ENCODE results near the gene CPLX1.
"Not testable (repeated sequence)": the region's sequence is repeated elsewhere in the genome, so short reads cannot be mapped to it uniquely, and the experiment has no call there.

The CPLX1 gene

DNA sequence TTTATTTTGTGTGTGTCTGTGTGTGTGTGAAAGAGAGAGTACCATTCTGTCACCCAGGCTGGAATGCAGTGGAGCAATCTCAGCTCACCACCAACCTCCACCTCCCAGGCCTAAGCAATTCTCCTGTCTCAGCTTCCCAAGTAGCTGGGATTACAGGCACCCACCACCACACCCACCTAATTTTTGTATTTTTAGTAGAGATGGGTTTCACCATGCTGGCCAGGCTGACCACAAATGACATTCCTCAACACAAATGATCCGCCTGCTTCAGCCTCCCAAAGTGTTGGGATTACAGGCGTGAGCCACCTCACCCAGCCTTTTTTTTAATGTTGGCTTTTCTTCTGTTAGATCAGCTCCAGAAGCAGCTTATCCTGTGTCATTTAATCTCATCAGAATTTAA, 50.4 kb downstream of the CPLX1 start:
- not testable (repeated sequence) for DNase-seq (ENCODE audit: low read depth)

- not testable (repeated sequence) for DNase-seq (ENCODE audit: low read depth)
Measured at GRCh38 chr4:774419-775092, 51.4 kb downstream of the CPLX1 start.

GRCh38 chr4:773214-773613, 52.7 kb downstream of the CPLX1 start:
- DNase-seq (ENCODE audit: low read depth) = no peak

DNA sequence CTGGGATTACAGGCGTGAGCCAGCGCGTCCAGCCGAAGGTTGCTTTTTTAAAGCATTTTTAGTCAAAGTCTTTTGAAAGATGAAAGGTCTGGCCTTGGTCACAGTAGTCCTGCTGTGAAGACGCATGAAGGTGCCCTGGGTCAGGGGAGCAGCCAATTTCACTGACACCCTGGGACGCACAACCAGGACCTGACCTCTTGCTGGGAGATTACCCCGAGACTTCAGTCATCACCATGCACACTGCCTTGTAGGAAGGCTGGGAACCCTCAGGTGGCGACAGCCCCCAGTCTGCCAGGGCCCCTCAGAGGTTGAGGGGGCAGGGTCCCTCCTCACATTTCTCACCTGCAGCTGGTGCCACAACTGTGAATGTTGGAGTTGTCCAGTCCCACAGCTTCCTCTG, 53.2 kb downstream of the CPLX1 start:
- DNase-seq (ENCODE audit: low read depth) = no peak

GRCh38 chr4:772118-772517, 53.8 kb downstream of the CPLX1 start:
- DNase-seq (ENCODE audit: low read depth) = no peak

GRCh38 chr4:771464-771863, 54.5 kb downstream of the CPLX1 start:
- no peak for DNase-seq (ENCODE audit: low read depth)

DNA sequence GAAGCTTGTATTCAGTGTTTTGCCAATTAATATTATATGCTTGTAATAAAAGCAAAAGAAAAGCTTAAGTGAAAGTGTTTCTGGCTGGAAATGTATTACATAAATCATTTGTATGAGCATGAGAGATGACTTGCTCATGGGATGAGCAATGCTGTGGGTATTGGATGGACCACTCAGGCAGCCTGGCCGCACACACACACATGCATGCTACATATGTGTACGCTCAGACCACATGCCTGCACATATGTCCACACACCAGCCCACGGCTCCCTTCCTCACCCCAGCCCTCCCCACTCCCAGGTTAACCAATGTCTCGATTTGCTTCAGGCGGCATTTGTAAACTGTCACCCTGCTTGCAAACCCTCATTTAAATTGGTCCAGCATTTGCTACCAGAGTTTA, 55.9 kb downstream of the CPLX1 start:
- DNase-seq (ENCODE audit: low read depth) = no peak

DNA sequence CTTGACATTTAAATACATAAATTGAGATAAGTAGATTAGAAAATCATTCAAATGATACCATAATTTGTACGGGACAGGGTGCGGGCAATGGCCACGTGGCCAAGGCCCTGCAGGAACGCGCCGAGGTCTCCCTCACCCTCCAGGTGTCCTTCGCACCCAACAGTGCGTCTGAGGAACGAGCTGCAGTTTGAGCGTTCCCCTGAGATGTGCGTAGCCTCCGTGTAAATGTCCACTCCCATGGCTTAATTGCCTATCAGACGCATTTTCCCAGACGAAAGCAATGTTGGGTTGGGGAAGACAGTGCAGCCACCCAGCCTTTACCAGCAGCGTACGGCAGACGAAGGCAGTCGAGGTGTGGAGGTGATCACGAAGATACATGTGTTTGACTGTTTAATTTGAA, 56.4 kb downstream of the CPLX1 start:
- no peak for DNase-seq (ENCODE audit: low read depth)

DNA sequence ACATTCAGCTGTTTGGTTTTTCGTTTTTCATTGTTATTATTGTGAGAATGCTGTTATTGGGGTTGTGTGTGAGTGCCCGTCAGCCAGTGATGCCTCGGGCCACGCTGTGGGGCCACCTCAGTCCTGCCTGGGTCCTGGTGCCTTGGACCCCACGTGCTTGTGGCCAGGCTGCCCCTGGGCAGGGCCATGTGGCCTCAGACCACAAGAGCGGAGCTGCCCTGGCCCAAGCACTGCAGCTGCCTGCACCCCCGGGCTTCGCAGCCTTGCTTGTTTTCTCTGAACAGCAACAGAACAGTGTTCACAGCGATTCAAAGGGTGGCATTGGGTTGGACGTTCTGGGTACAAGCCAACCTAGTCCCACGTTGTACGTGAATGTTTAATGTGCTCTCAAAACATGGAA, 56.9 kb downstream of the CPLX1 start:
- DNase-seq (ENCODE audit: low read depth) = no peak

- no peak for DNase-seq (ENCODE audit: low read depth)
Measured at GRCh38 chr4:768076-768475, 57.9 kb downstream of the CPLX1 start.

GRCh38 chr4:766559-767283, 59.2 kb downstream of the CPLX1 start:
- DNase-seq (ENCODE audit: low read depth) = no peak

DNA sequence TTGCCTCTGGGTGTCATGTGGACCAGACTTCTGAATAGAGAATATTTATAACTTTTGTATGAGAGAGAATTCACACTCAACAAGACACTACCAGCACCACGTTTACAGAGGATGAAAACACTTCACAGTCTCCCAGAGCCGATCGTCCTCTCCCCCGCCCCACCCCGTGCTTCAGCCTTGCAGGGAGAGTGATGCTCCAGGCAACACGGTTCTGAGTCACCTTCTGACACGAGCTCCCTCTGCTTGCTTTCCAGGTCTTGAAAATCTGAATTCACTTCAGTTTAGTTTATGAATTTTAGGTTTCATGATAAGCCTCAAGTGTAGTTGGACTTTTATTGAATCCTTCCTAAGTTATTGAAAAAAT, 59.8 kb downstream of the CPLX1 start:
- DNase-seq (ENCODE audit: low read depth) = no peak

DNA sequence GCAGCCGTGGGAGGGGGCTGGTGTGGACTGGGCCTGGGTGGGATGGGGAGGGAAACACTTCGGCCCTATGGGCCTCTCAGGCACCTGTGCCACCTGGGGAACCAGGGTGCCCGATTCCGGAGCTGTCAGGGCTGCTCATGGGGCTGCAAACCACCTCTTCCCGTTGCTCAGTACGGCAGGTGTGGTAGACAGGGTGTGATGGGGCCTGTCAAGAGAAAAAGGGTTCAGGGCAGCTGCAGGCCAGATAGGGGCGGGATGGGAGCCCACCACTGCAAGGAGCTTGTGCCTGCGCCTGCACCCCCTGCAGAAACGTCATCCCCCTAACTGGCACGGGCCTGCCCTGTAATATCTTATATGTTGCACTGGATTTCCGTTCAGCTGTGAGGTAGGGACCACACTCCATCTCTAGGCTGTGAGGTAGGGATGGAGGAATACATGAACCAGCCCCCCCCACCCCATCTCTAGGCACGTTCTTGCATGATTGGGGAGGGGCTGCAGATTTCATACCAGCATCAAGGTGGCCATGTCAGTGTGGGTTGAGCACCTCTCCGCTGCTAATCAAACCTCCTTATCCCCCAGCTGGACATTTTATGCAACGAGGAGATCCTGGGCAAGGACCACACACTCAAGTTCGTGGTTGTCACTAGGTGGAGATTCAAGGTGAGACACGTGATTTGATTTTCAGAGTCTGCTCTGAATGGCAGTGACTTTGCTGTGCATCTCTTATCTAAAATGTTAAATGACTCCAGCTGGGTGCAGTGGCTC, 61.3 kb downstream of the CPLX1 start:
- DNase-seq (ENCODE audit: low read depth) = no peak

GRCh38 chr4:763922-764321, 62.0 kb downstream of the CPLX1 start:
- no peak for DNase-seq (ENCODE audit: low read depth)

DNA sequence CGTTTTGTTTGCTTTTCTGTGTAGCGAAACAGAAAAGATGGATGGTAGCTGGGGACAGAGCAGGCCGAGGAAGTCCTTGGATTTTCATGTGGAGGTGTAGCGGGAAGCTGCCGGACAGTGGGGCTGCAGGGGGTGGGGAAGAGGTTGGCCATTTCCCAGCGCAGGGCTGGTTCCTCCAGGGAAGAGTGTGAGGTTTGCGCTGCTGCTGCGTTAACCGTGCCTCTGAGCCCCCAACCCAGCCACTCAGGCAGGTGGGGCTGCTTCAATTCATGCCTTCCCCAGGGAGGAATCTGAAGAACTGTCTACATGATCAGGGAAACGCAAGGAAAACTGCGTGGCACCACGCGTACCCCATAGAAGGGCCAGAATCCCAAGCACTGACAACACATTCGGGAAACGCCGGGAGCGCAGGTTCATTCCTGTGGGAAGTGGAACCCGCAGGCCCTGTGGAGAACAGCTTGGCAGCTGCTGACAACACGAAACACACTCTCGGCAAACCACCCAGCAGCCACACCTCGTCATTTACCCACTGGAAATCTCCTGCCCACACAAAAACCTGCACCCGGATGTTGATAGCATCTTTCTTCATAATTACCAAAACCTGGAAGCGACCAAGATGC, 62.6 kb downstream of the CPLX1 start:
- no peak for DNase-seq (ENCODE audit: low read depth)

GRCh38 chr4:762211-763190, 63.4 kb downstream of the CPLX1 start:
- DNase-seq (ENCODE audit: low read depth) = no peak

GRCh38 chr4:761739-762138, 64.2 kb downstream of the CPLX1 start:
- no peak for DNase-seq (ENCODE audit: low read depth)

DNA sequence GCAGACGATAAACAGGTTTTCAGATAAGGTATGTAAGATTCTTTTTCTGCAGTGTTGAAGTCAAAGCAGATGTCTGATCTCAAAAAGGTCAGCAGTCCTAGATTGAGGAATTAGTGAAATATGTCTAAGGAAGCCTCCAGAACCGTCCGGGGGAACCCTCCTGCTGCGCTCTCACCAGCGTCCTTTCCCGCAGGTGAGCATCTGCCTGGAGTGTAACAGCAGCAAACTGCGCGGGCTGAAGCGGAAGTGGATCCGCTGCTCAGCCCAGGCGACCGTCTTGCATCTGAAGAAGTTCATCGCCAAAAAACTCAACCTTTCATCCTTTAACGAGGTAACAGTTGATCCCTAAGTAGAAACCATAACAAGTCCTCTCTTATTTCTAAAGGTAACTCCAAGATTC, 64.8 kb downstream of the CPLX1 start:
- no peak for DNase-seq (ENCODE audit: low read depth)

DNA sequence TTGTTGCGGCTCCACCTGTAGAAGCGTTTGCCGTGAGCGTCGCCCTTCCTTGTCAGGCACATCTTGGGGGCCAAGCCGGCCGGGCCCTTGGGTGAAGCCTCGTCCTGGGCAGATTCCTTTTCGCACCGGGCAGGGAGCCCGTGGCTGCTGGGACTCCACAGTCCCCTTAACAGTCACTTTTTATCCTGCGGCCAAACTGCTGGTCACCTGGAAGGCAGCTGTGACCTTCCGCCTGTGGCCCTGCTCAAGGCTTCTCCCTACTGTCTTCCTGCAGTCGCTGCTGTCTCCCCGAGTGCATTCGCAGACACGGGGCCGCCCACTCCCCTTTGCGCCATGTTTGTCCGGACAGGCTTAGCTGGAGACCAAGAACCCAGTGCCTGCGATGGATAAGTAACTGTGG, 65.3 kb downstream of the CPLX1 start:
- no peak for DNase-seq (ENCODE audit: low read depth)

DNA sequence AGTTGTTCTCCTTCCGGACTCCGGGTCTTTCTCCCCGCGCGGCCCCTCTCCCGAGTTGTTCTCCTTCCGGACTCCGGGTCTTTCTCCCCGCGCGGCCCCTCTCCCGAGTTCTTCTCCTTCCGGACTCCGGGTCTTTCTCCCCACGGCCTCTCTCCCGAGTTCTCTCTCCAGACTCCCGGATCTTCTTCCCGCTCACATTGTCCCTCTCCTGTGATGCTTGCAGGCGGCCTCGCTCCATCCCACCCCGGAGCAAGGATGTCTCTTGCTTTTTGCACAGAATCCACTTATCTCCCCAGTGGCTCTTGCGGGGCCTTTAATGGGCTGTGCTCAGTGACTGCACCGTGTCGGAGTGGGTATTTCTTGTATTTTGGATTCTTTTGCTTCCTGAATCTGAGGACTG, 66.1 kb downstream of the CPLX1 start:
- DNase-seq (ENCODE audit: low read depth) = not testable (repeated sequence)

- no peak for DNase-seq (ENCODE audit: low read depth)
Measured at GRCh38 chr4:757111-757510, 68.8 kb downstream of the CPLX1 start.
